Measurements from ENCODE around the gene NACA2. TPM values are rescaled to one million over a fixed set of nuclear protein-coding genes. Genes with fewer than 3 reads are reported as not detected.

Gene NACA2
- total RNA-seq, 4 donors from 2014 or later = not detected

- TF ChIP-seq CTCF (IDR thresholded peaks at IDR 0.05) = no peak
- no peak for TF ChIP-seq POLR2A (IDR thresholded peaks at IDR 0.05)
- no peak overlapping the region for H3K4me3 ChIP-seq (ENCODE audit: low read depth, poor library complexity, severe bottlenecking)
- no peak for DNase-seq (ENCODE audit: low spot score in 2 of 2)
- intact Hi-C loops (cut with DNase I; ENCODE audit: low total_unique reads) = no loop called here
- WGBS, 2 donors = 8 to 19% methylated on average over 6 of the region's 6 CpGs
These were observed 39.7 kb downstream of the NACA2 start for GRCh38 chr17:61551255-61551742.

GRCh38 chr17:61547113-61547512 lies 43.9 kb downstream of the NACA2 start:
- TF ChIP-seq CTCF (IDR thresholded peaks at IDR 0.05) = no peak
- TF ChIP-seq POLR2A (IDR thresholded peaks at IDR 0.05) = no peak
- H3K4me3 ChIP-seq (ENCODE audit: low read depth, poor library complexity, severe bottlenecking) = no peak overlapping the region
- DNase-seq (ENCODE audit: low spot score in 2 of 2) = no peak
- intact Hi-C loops (cut with DNase I; ENCODE audit: low total_unique reads) = loop anchor here (5.0 kb wide), 1 partner anchor 135 kb away; no protein-coding TSS in a partner anchor

GRCh38 chr17:61545335-61545938 lies 45.6 kb downstream of the NACA2 start:
- WGBS, 2 donors = 86 to 88% methylated on average over 1 of the region's 1 CpG
- intact Hi-C loops (cut with DNase I; ENCODE audit: low total_unique reads) = loop anchor here (5.0 kb wide), 1 partner anchor 133 kb away; no protein-coding TSS in a partner anchor
- H3K4me3 ChIP-seq (ENCODE audit: low read depth, poor library complexity, severe bottlenecking) = no peak overlapping the region
- DNase-seq (ENCODE audit: low spot score in 2 of 2) = no peak
- TF ChIP-seq POLR2A (IDR thresholded peaks at IDR 0.05) (no peak), CTCF (IDR thresholded peaks at IDR 0.05) (no peak)

GRCh38 chr17:61543786-61544415 lies 47.1 kb downstream of the NACA2 start:
- TF ChIP-seq CTCF (IDR thresholded peaks at IDR 0.05) (no peak), POLR2A (IDR thresholded peaks at IDR 0.05) (no peak)
- no peak for DNase-seq (ENCODE audit: low spot score in 2 of 2)
- 79 to 84% methylated on average over 9 of the region's 9 CpGs for WGBS, 2 donors
- intact Hi-C loops (cut with DNase I; ENCODE audit: low total_unique reads) = no loop called here
- no peak overlapping the region for H3K4me3 ChIP-seq (ENCODE audit: low read depth, poor library complexity, severe bottlenecking)

- no peak for DNase-seq (ENCODE audit: low spot score in 2 of 2)
- 92 to 96% methylated on average over 8 of the region's 8 CpGs for WGBS, 2 donors
- intact Hi-C loops (cut with DNase I; ENCODE audit: low total_unique reads) = no loop called here
- no peak for TF ChIP-seq POLR2A (IDR thresholded peaks at IDR 0.05)
- TF ChIP-seq CTCF (IDR thresholded peaks at IDR 0.05) = no peak
- H3K4me3 ChIP-seq (ENCODE audit: low read depth, poor library complexity, severe bottlenecking) = no peak overlapping the region
These were observed 49.0 kb downstream of the NACA2 start for GRCh38 chr17:61542027-61542426.
